ENCODE measurements around the gene INSC.

- TF ChIP-seq CTCF (conservative IDR thresholded peaks at IDR 0.05) (no peak), ZFX (IDR thresholded peaks at IDR 0.05) (no peak)
Observed at GRCh38 chr11:15192005-15192556, 77.4 kb downstream of the INSC start.
